Measurements from ENCODE around the gene SYT2. TPM values are rescaled to one million over a fixed set of nuclear protein-coding genes. Genes with fewer than 3 reads are reported as not detected.

SYT2 gene
- total RNA-seq (2021), result 9.5 to 12.1 TPM (median 9.6 TPM) in 3 replicates
- Bru-seq, nascent RNA, result percentile 51 among the genes with signal in this experiment
- long read RNA-seq, experiment 1, full-length matches to known transcripts, result 3 of 42 reads
- long read RNA-seq, experiment 1, partial matches to known transcripts, result 5 of 42 reads
- long read RNA-seq, experiment 1, other reads (novel, unspliced or antisense), result 34 of 42 reads
- long read RNA-seq, experiment 2, partial matches to known transcripts, result 2 of 16 reads
- long read RNA-seq, experiment 2, other reads (novel, unspliced or antisense), result 14 of 16 reads
- long read RNA-seq, experiment 3, full-length matches to known transcripts, result 1 of 4 reads
- long read RNA-seq, experiment 3, partial matches to known transcripts, result 1 of 4 reads
- long read RNA-seq, experiment 3, other reads (novel, unspliced or antisense), result 2 of 4 reads

DNA sequence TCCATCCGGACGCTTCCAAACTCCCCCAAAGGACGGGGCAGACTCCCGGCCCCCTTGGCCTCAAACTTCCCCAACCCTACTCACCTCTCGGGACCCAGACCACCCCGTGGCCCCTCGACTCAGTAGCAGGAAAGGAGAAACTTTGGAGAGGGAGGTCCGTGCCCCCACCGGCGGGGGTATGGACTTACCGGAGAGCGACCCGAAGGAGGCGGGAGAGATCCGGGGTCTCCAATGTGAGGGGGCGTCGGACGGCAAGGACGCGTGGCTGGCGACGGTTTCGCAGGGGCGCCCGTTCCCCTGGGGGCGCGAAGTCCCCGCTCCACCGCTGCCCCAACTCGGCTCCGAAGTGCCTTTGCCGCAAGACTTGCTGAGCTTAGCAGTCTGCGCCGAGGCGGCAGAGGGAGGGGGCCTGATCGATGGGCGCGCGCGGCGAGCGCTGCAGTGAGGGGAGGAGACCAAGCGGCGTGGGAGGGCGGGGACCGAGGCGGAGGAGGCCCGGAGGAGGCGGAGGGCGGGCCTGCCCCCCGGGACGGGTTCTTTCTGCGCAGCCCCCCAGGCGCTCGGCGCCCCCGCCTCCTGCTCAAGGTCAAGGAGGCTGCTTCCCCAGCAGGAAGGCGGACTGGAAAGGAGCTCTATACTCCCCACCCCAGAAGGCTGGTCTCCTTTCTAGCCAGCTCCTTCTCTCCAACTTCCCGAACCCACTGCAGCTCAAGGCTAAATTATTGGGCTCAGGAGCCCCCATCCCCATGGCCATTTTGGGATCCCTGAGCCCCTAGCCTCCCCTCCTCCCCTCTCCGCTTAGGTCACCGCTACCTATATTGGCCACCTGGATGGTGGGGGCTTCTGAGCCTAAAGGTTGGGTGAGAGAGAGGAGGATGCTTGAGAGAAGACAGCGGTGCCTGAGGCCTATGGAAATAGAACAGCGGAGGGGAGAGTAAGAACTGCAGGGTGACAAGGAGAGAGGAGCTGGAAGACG is at the start of gene SYT2:
TSS of gene SYT2 (minus strand) at position 385 of the 976 bp plus-strand sequence. CDS start 104,682 bp downstream, outside the sequence.
- H3K27me3 Mint-ChIP-seq (ENCODE audit: low read depth), result peaks cover 31% of the 10 kb centered on the region
- DNase-seq (ENCODE audit: low spot score) (peak; percentile 78), ATAC-seq (peak; percentile 41)
- TF ChIP-seq TEAD1 (CRISPR knock-in tag; IDR thresholded peaks at IDR 0.05), result no peak
- peak; percentile 65; the same call in 1 of the 2 replicates for TF ChIP-seq SMAD3 (CRISPR knock-in tag; IDR thresholded peaks at IDR 0.05; ENCODE audit: borderline replicate concordance)
- TF ChIP-seq ZBTB21 (CRISPR knock-in tag; IDR thresholded peaks at IDR 0.05; ENCODE audit: borderline replicate concordance), result no peak
- 0 out of 2 replicates have a peak, but pooled peaks have one; percentile 4 for TF ChIP-seq CREB1 (CRISPR knock-in tag; IDR thresholded peaks at IDR 0.05)
- TF ChIP-seq ESRRA (CRISPR knock-in tag; IDR thresholded peaks at IDR 0.05; ENCODE audit: borderline replicate concordance), result no peak
- no peak for TF ChIP-seq GTF2I (CRISPR knock-in tag; conservative IDR thresholded peaks at IDR 0.05)
- TF ChIP-seq ELF4 (CRISPR knock-in tag; IDR thresholded peaks at IDR 0.05; ENCODE audit: low read depth), result no peak
- TF ChIP-seq ZMAT4 (CRISPR knock-in tag; IDR thresholded peaks at IDR 0.05), result no peak
- TF ChIP-seq, protein P1, sequence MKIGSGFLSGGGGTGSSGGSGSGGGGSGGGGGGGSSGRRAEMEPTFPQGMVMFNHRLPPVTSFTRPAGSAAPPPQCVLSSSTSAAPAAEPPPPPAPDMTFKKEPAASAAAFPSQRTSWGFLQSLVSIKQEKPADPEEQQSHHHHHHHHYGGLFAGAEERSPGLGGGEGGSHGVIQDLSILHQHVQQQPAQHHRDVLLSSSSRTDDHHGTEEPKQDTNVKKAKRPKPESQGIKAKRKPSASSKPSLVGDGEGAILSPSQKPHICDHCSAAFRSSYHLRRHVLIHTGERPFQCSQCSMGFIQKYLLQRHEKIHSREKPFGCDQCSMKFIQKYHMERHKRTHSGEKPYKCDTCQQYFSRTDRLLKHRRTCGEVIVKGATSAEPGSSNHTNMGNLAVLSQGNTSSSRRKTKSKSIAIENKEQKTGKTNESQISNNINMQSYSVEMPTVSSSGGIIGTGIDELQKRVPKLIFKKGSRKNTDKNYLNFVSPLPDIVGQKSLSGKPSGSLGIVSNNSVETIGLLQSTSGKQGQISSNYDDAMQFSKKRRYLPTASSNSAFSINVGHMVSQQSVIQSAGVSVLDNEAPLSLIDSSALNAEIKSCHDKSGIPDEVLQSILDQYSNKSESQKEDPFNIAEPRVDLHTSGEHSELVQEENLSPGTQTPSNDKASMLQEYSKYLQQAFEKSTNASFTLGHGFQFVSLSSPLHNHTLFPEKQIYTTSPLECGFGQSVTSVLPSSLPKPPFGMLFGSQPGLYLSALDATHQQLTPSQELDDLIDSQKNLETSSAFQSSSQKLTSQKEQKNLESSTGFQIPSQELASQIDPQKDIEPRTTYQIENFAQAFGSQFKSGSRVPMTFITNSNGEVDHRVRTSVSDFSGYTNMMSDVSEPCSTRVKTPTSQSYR (CRISPR knock-in tag; IDR thresholded peaks at IDR 0.05), result no peak
- TF ChIP-seq, protein P2, sequence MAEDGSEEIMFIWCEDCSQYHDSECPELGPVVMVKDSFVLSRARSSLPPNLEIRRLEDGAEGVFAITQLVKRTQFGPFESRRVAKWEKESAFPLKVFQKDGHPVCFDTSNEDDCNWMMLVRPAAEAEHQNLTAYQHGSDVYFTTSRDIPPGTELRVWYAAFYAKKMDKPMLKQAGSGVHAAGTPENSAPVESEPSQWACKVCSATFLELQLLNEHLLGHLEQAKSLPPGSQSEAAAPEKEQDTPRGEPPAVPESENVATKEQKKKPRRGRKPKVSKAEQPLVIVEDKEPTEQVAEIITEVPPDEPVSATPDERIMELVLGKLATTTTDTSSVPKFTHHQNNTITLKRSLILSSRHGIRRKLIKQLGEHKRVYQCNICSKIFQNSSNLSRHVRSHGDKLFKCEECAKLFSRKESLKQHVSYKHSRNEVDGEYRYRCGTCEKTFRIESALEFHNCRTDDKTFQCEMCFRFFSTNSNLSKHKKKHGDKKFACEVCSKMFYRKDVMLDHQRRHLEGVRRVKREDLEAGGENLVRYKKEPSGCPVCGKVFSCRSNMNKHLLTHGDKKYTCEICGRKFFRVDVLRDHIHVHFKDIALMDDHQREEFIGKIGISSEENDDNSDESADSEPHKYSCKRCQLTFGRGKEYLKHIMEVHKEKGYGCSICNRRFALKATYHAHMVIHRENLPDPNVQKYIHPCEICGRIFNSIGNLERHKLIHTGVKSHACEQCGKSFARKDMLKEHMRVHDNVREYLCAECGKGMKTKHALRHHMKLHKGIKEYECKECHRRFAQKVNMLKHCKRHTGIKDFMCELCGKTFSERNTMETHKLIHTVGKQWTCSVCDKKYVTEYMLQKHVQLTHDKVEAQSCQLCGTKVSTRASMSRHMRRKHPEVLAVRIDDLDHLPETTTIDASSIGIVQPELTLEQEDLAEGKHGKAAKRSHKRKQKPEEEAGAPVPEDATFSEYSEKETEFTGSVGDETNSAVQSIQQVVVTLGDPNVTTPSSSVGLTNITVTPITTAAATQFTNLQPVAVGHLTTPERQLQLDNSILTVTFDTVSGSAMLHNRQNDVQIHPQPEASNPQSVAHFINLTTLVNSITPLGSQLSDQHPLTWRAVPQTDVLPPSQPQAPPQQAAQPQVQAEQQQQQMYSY (CRISPR knock-in tag; IDR thresholded peaks at IDR 0.05), result 0 out of 2 replicates have a peak, but pooled peaks have one; percentile 28
- no peak for TF ChIP-seq NR2C2 (CRISPR knock-in tag; IDR thresholded peaks at IDR 0.05)
- TF ChIP-seq ARID4B (CRISPR knock-in tag; IDR thresholded peaks at IDR 0.05; ENCODE audit: borderline replicate concordance), result peak; percentile 69; the same call in 1 of the 2 replicates
- no peak for TF ChIP-seq E2F4 (CRISPR knock-in tag; IDR thresholded peaks at IDR 0.05; ENCODE audit: borderline replicate concordance, low read depth)
- 0 out of 2 replicates have a peak, but pooled peaks have one; percentile 51 for TF ChIP-seq E2F1 (CRISPR knock-in tag; IDR thresholded peaks at IDR 0.05)
- TF ChIP-seq MAX (CRISPR knock-in tag; IDR thresholded peaks at IDR 0.05), result peak; percentile 87
- 0 out of 2 replicates have a peak, but pooled peaks have one; percentile 7 for TF ChIP-seq USF2 (CRISPR knock-in tag; IDR thresholded peaks at IDR 0.05)
- TF ChIP-seq KAT7 (CRISPR knock-in tag; IDR thresholded peaks at IDR 0.05; ENCODE audit: borderline replicate concordance), result no peak
- TF ChIP-seq NFYB (CRISPR knock-in tag; conservative IDR thresholded peaks at IDR 0.05; ENCODE audit: low read depth), result no peak

More for the DNA sequence above, at the start of gene SYT2:
- ChIA-PET CTCF (interaction anchor here (0.6 to 5.1 kb wide), 14 partner anchors 9 to 575 kb away, joined by 3 to 76 read pairs (median 4); partner anchors contain the start of gene UBE2T), POLR2A (interaction anchor here (1.8 to 2.2 kb wide), 2 partner anchors 14 to 369 kb away, joined by 4 to 5 read pairs; partner anchors contain the start of gene UBE2T)
- H3K36me3 Mint-ChIP-seq, result no peaks in the 10 kb centered on the region
- no peak within 1 kb of the TSS for H3K27ac Mint-ChIP-seq
- no peaks in the 10 kb centered on the region for H3K9me3 Mint-ChIP-seq
- H3K4me1 Mint-ChIP-seq, result peaks cover 36% of the 10 kb centered on the region
- H3K4me3 Mint-ChIP-seq, result peak within 1 kb of the TSS; percentile 77

Data from WTC11 (cell line).